Embryonic facial prominence (tissue), 1 donor: ENCODE data around the gene ADGRB2.

Source experiments
- DNase-seq: peaks from one replicate; pipeline ENCODE4 v3.0.0-alpha.2; 2016; ENCODE audit errors: extremely low spot score

ADGRB2 gene

GRCh38 chr1:31795096-31795675 lies 31.0 kb upstream of the ADGRB2 start:
- DNase-seq: no peak

DNA sequence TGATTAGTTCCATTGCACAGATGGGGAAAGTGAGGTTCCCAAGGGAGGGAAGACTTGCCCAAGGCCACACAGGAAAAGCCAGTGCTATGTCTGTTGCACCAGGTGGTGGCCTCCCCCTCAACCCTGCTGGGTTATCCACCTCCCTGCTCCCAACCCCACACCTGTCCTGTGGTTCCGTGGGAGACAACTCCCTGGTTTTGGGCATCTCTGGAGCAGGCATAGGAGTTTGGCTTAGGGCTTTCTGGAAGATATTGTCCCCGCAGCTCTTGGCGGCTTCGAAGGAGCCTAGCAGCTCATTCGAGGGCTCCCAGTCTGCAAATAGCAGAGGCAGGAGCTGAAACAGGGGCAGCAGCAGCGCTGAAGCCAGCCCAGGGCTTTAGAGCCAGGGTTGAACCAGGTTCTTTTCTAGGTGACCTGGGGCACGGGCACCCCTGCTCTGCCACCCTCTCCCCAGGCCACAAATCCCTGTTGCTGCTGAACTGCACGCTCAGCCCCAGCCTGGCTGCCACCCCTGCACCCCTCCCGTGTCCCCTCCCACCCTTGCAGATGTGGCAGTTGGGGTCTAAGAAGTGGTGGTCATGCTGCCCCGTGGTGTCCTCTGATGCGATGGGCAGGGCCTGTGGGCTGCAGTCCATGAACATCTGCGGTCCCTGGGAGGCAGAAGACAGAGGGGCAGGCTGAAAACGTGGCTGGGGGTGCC lies 29.6 kb upstream of the ADGRB2 start:
- DNase-seq: no peak

GRCh38 chr1:31793086-31793485 lies 28.9 kb upstream of the ADGRB2 start:
- DNase-seq: no peak

GRCh38 chr1:31792541-31792940 lies 28.4 kb upstream of the ADGRB2 start:
- DNase-seq: no peak

DNA sequence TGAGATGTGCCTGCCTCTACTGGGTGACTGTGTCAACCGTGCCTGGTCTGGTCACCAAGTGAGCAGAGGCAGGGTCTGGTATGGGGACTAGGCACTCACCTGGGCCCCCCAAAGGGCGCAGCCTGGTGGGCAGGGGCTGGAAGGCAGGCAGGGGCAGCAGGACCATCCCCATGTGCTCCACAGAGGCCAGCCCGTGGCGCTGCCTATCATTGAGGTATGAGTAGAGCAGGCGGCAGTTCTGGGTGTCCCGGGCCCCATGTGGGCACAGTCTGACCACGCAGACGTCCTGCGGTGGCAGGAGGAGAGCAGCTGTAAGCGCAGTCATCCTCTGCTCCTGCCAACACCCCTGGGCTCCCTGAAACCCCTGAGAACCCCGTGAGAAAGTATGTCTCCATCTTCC lies 28.0 kb upstream of the ADGRB2 start:
- no peak for DNase-seq

GRCh38 chr1:31791131-31791858 lies 27.2 kb upstream of the ADGRB2 start:
- DNase-seq: no peak

DNA sequence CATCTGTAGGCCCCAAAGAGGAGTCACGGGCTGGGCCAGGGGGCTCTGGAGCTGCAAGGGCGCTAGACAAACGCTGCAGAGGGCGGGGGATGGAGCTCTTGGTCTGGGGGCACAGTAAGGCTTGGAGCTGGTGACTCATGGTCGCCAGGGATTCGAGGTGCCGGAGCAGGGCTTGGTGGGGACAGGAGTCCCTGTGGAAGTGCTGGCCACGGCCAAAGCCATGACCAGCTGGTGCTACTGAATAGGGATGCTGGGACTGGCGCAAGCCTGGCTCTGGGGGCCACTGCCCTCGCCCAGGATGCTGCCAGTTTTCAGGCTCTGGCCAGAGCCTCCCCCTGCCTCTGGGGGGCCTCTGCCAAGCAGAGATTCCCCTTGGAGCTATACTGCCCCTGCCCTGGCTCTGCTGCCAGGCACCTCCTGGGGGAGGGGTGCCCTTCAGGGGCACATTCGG lies 26.5 kb upstream of the ADGRB2 start:
- no peak for DNase-seq

GRCh38 chr1:31790140-31790539 lies 26.0 kb upstream of the ADGRB2 start:
- DNase-seq: no peak

DNA sequence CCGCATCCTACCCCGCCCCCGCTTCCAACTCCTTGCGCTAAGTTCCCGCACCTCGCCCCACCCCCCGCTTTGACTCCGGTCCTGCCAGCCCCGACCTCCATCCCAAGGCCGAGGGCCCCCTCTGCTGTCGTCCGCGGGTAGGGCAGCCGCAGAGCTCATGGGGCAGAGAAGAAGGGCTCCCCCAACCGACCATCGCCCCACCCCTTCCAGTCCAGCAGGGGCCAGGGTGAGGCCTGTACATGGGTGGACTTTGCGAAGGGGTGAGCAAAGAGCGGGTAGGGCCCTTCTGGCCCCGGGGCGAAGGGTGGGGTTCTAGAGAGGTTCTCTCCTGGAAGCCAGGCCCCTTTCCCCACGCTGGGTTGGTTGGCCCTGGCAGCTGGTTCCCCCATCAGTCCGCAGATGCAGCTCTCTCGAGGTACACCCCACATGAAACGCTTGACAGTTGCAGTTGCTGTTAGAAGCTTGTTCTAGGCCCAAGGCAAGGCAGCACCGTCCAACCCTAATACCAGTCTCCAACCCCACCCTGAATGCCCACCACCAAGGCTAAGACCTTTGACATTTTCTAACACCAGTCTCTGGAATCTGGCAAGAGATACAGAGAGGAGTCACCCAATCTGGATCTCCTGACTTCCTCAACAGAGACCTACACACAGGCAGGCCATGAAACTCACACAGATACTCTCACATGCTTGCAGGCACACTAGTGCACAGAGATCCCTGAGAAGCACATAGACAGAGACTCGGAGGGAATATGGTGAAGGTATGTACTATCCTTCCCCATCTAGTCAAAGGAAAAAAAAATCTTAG lies 25.3 kb upstream of the ADGRB2 start:
- peak; percentile 87 for DNase-seq

DNA sequence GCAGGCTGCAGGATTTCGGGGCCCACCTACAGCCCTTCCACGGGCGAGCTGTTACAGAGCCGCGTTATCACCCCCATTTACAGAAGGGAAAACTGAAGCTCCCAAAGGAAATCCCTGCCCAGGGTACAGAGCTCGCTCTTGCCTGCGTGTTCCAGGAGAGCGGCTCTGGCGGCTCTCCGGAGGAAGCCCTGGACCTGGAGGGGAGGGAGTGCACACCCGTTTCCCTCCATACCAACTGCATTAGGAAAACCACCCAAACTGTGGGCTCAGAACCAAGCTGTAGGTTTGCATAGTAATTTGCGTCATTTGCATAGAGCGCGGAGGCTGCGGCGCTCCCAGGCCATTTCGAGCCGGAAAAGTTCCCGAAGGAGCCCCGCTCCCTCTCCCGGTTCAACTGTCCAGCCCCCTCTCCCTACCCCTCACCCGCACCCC lies 24.7 kb upstream of the ADGRB2 start:
- DNase-seq: no peak

- DNase-seq: peak; percentile 84
These were observed 24.1 kb upstream of the ADGRB2 start for GRCh38 chr1:31788138-31788824.

GRCh38 chr1:31787786-31788137 lies 23.6 kb upstream of the ADGRB2 start:
- no peak for DNase-seq

- DNase-seq: no peak
These were observed 23.1 kb upstream of the ADGRB2 start for GRCh38 chr1:31787261-31787660.

GRCh38 chr1:31786366-31787060 lies 22.4 kb upstream of the ADGRB2 start:
- DNase-seq: no peak

DNA sequence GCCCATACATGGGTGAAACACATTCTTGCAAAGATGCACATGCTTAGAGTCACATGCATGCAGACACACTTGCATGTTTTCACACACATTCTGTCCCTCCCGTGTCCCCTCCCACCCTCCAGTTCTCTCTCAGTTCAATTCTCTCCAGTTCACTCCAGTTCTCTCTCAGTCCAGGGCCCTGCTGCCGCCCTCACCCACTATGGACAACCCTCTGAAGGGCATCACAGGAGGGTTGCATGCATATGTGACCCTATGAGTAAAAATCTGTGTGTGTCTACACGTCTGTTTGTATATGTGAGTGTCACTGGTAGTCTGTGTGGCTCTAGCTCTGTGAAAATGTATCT lies 21.8 kb upstream of the ADGRB2 start:
- no peak for DNase-seq

DNA sequence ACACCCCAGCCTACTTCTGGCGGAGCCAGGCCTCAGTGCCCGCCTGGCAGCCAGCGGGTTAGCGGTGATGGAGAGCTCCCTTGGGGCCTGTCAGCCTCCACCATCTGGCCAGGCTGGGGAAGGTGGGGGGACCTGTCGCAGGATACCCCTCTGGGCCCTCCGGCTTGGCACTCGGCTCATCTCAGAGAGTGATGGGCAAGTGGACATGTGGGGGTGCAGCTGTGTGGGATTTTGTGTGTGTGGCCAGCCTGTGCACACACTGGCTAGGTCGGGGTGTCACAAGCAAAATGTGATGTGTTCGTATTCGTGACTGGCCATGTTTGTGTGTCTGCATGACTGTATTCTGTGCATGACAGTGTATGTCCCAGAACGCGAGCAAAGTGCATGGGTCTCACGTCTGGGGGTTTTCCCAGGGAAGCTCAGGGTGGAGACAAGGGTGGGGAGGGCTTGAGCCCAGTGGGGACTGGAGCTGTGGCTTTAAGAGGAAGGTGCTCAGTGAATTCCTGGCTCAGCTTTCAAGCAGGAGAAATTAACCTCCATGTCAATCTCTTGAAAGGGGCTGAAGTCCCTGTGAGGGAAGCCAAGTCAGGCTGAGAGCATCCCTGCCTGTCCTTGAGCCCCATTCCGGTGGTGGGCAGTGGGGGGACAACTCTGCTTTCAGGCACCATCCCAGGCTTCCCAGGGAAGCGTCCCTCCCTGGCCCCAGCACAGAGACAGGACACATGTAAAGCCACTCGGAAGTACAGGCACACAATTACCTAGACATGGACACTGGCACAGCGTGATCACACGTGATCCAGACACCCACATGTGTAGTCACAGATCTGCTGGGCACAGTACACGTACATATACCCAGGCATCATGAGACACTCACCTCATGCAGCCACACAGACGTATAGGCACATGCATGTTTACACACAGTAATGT lies 21.1 kb upstream of the ADGRB2 start:
- no peak for DNase-seq

DNA sequence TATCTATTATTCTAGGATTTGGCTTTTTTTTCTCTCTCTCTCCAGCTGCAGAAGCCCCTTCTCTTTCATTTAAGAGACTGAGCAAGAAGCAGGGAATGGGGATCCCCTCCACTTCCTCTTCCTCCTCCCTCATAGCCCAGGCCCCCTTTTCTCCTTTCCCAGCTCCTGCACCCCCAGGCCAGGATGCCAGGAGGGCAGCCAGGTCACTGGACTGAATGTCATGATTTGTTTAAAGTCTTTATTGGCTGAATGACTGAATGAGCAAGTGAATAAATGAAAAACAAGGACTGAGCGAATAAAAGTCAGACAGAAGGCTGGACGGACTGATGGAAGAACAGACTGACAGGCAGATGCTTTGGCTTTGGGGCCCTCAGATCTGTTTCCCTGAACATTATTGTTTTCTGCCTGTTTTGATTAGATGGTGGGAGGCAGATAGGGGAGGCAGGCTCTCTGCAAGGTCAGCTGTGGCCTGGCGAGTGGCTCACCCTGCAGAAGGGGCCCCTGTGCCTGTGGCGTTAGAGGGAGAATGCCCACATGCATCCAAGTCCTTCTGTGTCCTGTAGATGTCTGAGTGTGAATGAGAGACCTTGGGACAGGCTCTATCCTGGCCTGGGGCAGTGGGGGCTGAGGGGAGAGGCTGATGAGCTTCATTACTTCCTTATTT lies 20.3 kb upstream of the ADGRB2 start:
- DNase-seq: no peak

DNA sequence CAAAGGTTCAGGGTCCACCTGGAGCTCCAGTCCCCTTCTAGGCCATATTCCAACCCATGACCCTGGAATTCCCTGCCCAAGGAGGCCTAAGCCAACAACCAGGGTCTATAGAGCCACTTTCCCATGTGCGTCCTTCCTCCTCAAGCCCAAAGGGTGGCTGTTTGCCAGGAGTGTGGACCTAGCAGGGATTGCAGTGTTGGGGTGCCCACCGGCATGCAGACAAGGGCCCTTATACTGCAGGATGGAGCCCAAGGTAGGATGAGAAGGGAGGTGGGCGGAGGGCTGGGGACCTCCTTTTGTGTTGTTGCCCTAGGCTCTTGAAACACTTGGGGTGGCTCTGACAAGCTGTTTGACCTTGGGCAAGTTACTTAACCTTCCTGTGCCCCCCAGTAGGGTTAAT lies 19.7 kb upstream of the ADGRB2 start:
- no peak for DNase-seq
